Measurements from ENCODE around the gene PDLIM1. TPM values are rescaled to one million over a fixed set of nuclear protein-coding genes. Genes with fewer than 3 reads are reported as not detected.

Gene PDLIM1
- total RNA-seq, 1 experiment from 2014 or later, result 115 TPM

- Histone ChIP-seq H3K4ac (ENCODE audit: low read depth, low read length) (no peak overlapping the region), H4K5ac (ENCODE audit: insufficient read length, low read depth, low read length) (no peak overlapping the region), H3K4me2 (ENCODE audit: insufficient read depth, insufficient read length, low read length) (no peak overlapping the region), H4K91ac (ENCODE audit: insufficient read length, low read depth, low read length) (no peak overlapping the region), H2AFZ (ENCODE audit: low read length) (no peak overlapping the region), H3K79me1 (ENCODE audit: insufficient read depth, low read depth, low read length, poor library complexity, severe bottlenecking) (no peaks in the 10 kb centered on the region), H3K9ac (ENCODE audit: extremely low read depth, insufficient read length, low read length) (no peak overlapping the region), H3K23ac (ENCODE audit: insufficient read length, low read depth, low read length) (no peak overlapping the region), H3K14ac (ENCODE audit: insufficient read depth, low read length) (no peak overlapping the region), H2BK15ac (ENCODE audit: low read depth, low read length) (no peak overlapping the region), H2AK5ac (ENCODE audit: insufficient read length, low read length) (no peak overlapping the region), H4K8ac (replicated peaks; ENCODE audit: insufficient read length, low read depth, low read length) (no peak overlapping the region), H2BK12ac (ENCODE audit: insufficient read length, low read depth, low read length) (no peak overlapping the region), H2BK20ac (ENCODE audit: low read depth, low read length, poor library complexity, severe bottlenecking) (no peak overlapping the region), H3K18ac (ENCODE audit: insufficient read length, low read depth, low read length) (no peak overlapping the region), H2BK120ac (ENCODE audit: low read depth, low read length, poor library complexity, severe bottlenecking) (no peak overlapping the region), H3K27ac (ENCODE audit: insufficient read length, low read depth, low read length) (no peak overlapping the region), H3K79me2 (ENCODE audit: insufficient read depth, low read length) (no peaks in the 10 kb centered on the region), H3K23me2 (ENCODE audit: insufficient read length, low read depth, low read length, poor library complexity, severe bottlenecking) (no peaks in the 10 kb centered on the region), H2BK5ac (ENCODE audit: insufficient read length, low read length) (no peak overlapping the region), H3K4me1 (ENCODE audit: insufficient read depth, low read length) (peaks cover 2% of the 10 kb centered on the region; the same call in 1 of the 2 replicates), H3T11ph (ENCODE audit: low read length) (no peak overlapping the region), H3K27me3 (ENCODE audit: insufficient read depth, low read length) (no peaks in the 10 kb centered on the region), H4K20me1 (ENCODE audit: control insufficient read depth, insufficient read depth, insufficient read length) (no peaks in the 10 kb centered on the region), H3K9me3 (ENCODE audit: control insufficient read depth, low read depth, low read length) (no peaks in the 10 kb centered on the region), H3K56ac (ENCODE audit: insufficient read length, low read depth, low read length) (no peak overlapping the region)
- no peak for TF ChIP-seq CTCF (conservative IDR thresholded peaks at IDR 0.05)
- Mint-ChIP-seq H3K36me3 (ENCODE audit: insufficient read depth in 1 of 3, low read depth in 3 of 3) (peaks cover 3 to 36% (median 33%) of the 10 kb centered on the region in 3 experiments; a peak in 6 of 7 replicates), H3K4me3 (no peak overlapping the region), H3K27ac (no peak overlapping the region; a peak in 1 of 7 replicates), H3K4me1 (peaks cover 32 to 37% of the 10 kb centered on the region in 2 experiments), H3K27me3 (ENCODE audit: low read depth) (no peaks in the 10 kb centered on the region), H3K9me3 (no peaks in the 10 kb centered on the region; a peak in 1 of 5 replicates)
- no peak for DNase-seq
- no CpG with 5 or more reads among the region's 6 CpGs for WGBS (ENCODE audit: extremely low coverage, insufficient read length, low lambda C conversion rate)
These were observed 45.3 kb downstream of the PDLIM1 start for GRCh38 chr10:95245425-95246055.
